ENCODE measurements around the gene FOXR2. TPM values are rescaled to one million over a fixed set of nuclear protein-coding genes. Genes with fewer than 3 reads are reported as not detected.

FOXR2 gene, protein sequence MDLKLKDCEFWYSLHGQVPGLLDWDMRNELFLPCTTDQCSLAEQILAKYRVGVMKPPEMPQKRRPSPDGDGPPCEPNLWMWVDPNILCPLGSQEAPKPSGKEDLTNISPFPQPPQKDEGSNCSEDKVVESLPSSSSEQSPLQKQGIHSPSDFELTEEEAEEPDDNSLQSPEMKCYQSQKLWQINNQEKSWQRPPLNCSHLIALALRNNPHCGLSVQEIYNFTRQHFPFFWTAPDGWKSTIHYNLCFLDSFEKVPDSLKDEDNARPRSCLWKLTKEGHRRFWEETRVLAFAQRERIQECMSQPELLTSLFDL
- total RNA-seq = not detected

GRCh38 chrX:55623100-55623499 lies at the start of gene FOXR2:
TSS of gene FOXR2 (plus strand) at chrX:55623400. CDS start at chrX:55623712, 312 bp downstream.
- Histone ChIP-seq H3K27ac (no peak within 1 kb of the TSS), H3K4me1 (no peaks in the 10 kb centered on the region), H3K27me3 (peaks cover 0 to 30% of the 10 kb centered on the region in 2 donors), H3K36me3 (no peaks in the 10 kb centered on the region), H3K4me3 (no peak within 1 kb of the TSS), H3K9me3 (no peaks in the 10 kb centered on the region)
- DNase-seq (ENCODE audit: low spot score in 2 of 2) = no peak
- intact Hi-C loops (cut with DNase I; ENCODE audit: low total_unique reads) = no loop called here
- TF ChIP-seq, protein P1, sequence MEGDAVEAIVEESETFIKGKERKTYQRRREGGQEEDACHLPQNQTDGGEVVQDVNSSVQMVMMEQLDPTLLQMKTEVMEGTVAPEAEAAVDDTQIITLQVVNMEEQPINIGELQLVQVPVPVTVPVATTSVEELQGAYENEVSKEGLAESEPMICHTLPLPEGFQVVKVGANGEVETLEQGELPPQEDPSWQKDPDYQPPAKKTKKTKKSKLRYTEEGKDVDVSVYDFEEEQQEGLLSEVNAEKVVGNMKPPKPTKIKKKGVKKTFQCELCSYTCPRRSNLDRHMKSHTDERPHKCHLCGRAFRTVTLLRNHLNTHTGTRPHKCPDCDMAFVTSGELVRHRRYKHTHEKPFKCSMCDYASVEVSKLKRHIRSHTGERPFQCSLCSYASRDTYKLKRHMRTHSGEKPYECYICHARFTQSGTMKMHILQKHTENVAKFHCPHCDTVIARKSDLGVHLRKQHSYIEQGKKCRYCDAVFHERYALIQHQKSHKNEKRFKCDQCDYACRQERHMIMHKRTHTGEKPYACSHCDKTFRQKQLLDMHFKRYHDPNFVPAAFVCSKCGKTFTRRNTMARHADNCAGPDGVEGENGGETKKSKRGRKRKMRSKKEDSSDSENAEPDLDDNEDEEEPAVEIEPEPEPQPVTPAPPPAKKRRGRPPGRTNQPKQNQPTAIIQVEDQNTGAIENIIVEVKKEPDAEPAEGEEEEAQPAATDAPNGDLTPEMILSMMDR (IDR thresholded peaks at IDR 0.05) = no peak
- TF ChIP-seq POLR2A (IDR thresholded peaks at IDR 0.05) (no peak), POLR2AphosphoS5 (IDR thresholded peaks at IDR 0.05) (no peak)

DNA sequence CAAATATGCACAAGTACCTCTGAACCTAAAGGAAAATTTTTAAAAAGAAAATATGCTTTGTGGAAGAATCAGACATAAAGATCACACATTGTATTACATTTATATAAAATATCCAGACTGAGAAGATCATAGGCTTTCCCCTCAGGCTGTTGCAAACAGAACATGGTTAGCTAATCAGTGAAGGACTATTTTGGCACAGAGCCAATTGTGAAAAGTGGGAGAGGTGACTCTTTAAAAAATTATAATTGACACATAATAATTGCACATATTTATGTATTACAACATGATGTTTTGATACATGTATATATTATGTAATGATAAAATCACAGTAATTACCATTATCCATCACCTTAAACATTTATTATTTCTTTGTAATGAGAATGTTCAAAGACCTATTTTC lies 44.1 kb upstream of the FOXR2 start:
- intact Hi-C loops (cut with DNase I; ENCODE audit: low total_unique reads) = no loop called here
- TF ChIP-seq, protein P1 (IDR thresholded peaks at IDR 0.05) = no peak
- TF ChIP-seq POLR2A (IDR thresholded peaks at IDR 0.05) (no peak), POLR2AphosphoS5 (IDR thresholded peaks at IDR 0.05) (no peak)
- DNase-seq (ENCODE audit: low spot score in 2 of 2) = no peak

DNA sequence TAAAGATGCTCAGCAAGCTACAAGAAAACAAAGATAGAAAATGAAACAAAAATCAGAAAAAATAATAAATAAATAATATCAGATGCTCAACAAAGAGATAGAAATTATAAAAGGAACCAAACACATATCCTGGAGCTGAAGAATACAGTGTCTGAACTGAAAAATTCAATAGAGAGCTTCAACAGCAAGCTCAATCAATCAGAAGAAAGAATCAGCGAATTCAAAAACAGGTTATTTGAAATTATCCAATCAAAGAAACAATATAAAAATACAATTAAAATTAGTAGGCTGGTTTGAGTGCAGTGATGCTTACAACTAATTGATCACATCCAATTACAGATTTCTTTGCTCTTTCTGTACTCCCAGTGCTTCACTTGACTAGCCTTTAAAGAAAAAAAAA lies 40.8 kb upstream of the FOXR2 start:
- no peak for TF ChIP-seq POLR2A (IDR thresholded peaks at IDR 0.05)
- TF ChIP-seq POLR2AphosphoS5 (IDR thresholded peaks at IDR 0.05) = no peak
- TF ChIP-seq, protein P1 (IDR thresholded peaks at IDR 0.05) = no peak
- Histone ChIP-seq H3K4me1 (no peaks in the 10 kb centered on the region), H3K36me3 (no peaks in the 10 kb centered on the region), H3K4me3 (no peak overlapping the region), H3K9me3 (peaks cover 0 to 19% of the 10 kb centered on the region in 2 donors), H3K27me3 (no peaks in the 10 kb centered on the region), H3K27ac (no peak overlapping the region)
- intact Hi-C loops (cut with DNase I; ENCODE audit: low total_unique reads) = no loop called here
- no peak for DNase-seq (ENCODE audit: low spot score in 2 of 2)

More for the DNA sequence above, 44.1 kb upstream of the FOXR2 start:
- H3K27ac ChIP-seq = no peak overlapping the region
- H3K9me3 ChIP-seq = peaks cover 0 to 19% of the 10 kb centered on the region in 2 donors
- peaks cover 0 to 3% of the 10 kb centered on the region in 2 donors for H3K27me3 ChIP-seq
- no peaks in the 10 kb centered on the region for H3K4me1 ChIP-seq
- H3K4me3 ChIP-seq = no peak overlapping the region
- no peaks in the 10 kb centered on the region for H3K36me3 ChIP-seq

- intact Hi-C loops (cut with DNase I; ENCODE audit: low total_unique reads) = no loop called here
- Histone ChIP-seq H3K36me3 (no peaks in the 10 kb centered on the region), H3K9me3 (peaks cover 4 to 7% of the 10 kb centered on the region in 2 donors), H3K4me3 (no peak overlapping the region), H3K27me3 (peaks cover 0 to 7% of the 10 kb centered on the region in 2 donors), H3K27ac (no peak overlapping the region), H3K4me1 (no peaks in the 10 kb centered on the region)
- TF ChIP-seq POLR2AphosphoS5 (IDR thresholded peaks at IDR 0.05) (no peak), POLR2A (IDR thresholded peaks at IDR 0.05) (no peak)
- TF ChIP-seq, protein P1 (IDR thresholded peaks at IDR 0.05) = no peak
- DNase-seq (ENCODE audit: low spot score in 2 of 2) = no peak
Observed at GRCh38 chrX:55593296-55593695, 29.9 kb upstream of the FOXR2 start.

GRCh38 chrX:55593756-55594257 lies 29.4 kb upstream of the FOXR2 start:
- Histone ChIP-seq H3K4me3 (no peak overlapping the region), H3K27ac (no peak overlapping the region), H3K4me1 (no peaks in the 10 kb centered on the region), H3K27me3 (peaks cover 0 to 7% of the 10 kb centered on the region in 2 donors), H3K36me3 (no peaks in the 10 kb centered on the region), H3K9me3 (peaks cover 4 to 7% of the 10 kb centered on the region in 2 donors)
- no peak for TF ChIP-seq POLR2A (IDR thresholded peaks at IDR 0.05)
- TF ChIP-seq, protein P1 (IDR thresholded peaks at IDR 0.05) = no peak
- TF ChIP-seq POLR2AphosphoS5 (IDR thresholded peaks at IDR 0.05) = no peak
- DNase-seq (ENCODE audit: low spot score in 2 of 2) = no peak
- intact Hi-C loops (cut with DNase I; ENCODE audit: low total_unique reads) = no loop called here

Measured in breast epithelium (tissue), 4 donors.